GM19351 (cell line): ENCODE data around the gene ESR2.

Experiments used
- ATAC-seq: cut with Tn5 transposase; IDR thresholded peaks from one replicate; pipeline ENCODE4 v1.9.1; 2021; ENCODE audit warnings: mild to moderate bottlenecking, moderate library complexity; ENCODE audit not compliant: unreplicated experiment

ESR2 gene

DNA sequence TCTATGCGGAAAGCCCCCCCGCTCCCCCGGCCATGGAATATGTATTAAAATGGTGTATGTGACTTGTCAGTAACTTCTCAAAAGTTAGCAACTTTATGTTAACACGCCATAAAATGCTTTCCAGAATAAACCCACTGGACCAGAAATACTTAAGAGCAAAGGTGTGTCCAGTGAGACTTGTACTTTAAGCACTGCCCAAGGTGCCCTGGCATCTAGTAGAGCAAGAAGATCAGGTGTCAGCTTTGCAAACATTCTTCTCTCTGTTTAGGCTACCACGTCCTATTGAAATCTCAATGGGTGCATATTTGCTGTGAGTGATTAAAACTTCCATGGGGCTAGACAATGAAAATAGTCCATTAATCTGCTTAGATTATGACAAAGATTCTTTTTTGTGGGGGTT, 201.2 kb downstream of the ESR2 start:
- ATAC-seq = no peak

DNA sequence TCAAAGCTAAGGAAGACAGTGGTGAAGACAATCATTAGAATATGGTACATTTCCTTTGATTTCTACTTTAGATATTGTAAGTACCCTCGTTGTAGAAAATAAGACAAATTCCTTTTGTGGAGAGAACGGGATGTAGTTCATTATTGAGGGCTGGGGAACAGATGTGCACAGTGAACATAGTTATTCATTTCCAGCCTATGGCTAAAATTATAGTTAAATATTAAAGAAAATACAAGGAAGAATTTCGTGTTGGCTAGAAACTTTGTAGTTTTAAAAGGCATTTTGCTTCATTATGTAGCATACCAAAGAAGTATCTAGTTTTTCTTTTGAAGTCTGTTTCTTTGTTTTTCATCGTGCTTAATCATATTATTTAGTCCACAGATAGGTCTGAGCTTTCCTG, 201.8 kb downstream of the ESR2 start:
- ATAC-seq = no peak

DNA sequence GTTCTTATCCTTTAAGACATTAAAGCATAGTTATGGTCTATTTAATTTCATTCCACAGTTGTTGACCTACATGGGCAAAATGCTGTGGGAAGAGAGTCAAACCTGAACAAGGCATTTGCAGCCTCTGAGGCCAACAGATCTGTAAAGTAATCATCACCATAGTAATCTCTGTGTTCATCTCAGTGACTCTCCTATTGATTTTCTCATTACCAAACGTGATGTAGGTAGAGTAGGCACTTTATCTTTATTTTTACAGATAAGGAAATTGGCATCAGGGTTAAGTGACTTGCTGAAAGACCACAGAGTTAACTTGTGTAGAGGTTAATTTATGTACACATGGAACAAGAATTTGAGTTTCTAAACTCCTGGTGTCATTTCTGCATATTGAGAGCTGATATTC, 203.0 kb downstream of the ESR2 start:
- no peak for ATAC-seq

DNA sequence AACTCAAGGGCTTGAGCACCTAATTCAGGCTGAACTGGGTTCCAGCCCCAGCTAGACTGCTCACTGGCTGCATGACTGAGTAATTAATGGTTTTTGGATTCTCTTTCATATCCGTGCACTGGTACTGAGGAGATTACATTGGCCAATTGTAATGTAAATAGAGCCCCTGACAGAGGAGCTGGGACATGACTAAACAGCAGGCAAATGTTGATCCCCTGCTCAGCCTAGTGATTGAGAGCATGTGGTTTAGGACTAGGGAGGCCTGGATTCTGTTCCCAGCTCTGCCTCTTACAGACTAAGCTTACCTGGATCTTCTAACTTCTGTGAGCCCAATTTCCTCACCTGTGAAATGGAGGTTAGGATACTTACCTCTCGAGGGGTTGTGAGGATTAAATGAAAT, 204.3 kb downstream of the ESR2 start:
- no peak for ATAC-seq

DNA sequence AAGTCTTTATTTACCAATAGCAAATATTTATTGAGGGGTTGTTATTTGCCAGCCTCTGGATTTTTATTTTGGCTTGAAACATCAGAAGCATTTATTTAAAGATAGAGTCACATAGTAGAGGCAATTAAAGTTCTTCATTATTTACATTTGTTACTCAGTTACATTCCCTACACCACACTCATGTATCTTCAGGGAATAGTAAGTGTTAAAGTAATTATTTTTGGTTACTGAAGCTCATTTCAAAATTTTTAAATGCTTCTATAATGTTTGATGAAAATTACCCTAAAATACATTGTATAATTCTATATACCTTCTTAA, 205.6 kb downstream of the ESR2 start:
- ATAC-seq = no peak

DNA sequence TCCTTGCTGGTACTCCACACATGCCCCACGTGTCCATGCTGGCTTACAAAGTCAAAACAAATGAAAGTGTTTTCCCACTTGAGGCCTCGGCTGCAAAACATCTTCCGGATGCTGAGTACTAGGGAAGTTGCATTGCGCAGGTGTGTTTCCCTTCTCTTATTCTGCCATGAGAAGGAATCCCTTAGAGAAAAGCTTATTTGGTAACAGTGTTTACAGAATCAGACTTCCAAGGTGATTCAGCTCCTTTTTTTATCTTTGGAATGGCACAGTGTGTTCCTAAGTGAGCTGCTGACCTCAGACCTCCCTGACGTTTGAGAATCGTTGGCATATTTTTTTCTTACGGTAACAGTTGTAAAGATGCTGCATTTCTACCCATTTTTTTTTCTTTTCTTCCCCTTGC, 211.3 kb downstream of the ESR2 start:
- no peak for ATAC-seq

DNA sequence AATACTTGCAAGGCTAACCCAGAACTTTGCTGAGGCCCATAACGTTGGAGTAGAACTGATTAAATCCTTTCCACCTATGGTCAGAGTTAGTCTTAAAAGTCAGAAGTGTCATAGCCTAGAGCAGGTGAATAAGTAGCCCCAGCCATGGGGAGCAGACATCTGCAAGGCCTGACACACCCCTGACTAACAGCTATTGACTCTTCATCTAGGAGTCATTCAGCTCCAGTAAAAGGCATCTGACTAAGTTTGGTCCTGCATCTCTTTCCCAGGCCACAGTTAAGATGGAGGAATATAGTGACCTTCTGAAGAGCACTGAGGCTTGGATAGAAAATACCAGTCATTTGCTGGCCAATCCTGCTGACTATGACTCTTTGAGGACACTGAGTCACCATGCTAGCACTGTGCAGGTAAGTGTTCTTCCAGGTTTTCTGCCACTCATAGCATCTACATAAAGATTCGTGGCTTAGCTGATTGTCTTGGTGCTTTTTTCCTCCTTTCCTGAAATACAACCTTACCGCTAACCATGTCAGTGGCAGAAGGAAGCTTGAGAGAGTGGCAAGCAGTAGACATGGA, 212.9 kb downstream of the ESR2 start:
- ATAC-seq = no peak

DNA sequence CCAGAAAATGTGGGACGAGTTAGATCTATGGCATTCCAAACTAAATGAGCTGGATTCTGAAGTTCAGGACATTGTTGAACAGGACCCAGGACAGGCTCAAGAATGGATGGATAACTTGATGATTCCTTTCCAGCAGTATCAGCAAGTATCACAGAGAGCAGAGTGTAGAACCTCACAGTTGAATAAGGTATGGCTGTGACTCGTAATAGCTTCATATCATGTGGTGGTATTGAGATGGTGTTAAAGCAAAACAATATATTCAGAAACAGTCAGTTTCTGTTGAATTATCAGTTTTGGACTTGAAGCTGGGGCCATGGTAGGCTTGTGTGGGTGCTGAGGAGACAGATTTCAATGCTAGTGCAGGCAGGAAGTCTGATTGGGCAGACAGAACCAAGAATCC, 213.7 kb downstream of the ESR2 start:
- ATAC-seq = no peak

DNA sequence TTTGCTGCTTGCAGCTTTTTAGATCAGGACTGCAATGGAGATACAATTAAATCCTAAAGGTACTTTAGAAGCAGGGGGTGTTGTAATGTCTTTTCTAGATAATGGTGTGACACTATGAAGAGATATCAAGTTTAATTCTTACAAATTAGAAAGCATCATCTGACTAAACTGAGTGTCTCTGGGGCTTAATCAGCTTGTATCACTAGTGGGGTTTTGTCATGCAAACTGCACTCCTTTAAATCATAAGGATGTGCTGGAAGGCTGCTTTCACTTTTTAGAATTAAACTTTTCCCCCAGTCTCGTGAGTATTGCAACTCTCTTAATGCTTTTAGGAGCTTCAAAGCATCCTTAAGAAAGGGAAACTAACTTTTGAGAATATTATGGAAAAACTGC, 218.6 kb downstream of the ESR2 start:
- ATAC-seq = no peak

DNA sequence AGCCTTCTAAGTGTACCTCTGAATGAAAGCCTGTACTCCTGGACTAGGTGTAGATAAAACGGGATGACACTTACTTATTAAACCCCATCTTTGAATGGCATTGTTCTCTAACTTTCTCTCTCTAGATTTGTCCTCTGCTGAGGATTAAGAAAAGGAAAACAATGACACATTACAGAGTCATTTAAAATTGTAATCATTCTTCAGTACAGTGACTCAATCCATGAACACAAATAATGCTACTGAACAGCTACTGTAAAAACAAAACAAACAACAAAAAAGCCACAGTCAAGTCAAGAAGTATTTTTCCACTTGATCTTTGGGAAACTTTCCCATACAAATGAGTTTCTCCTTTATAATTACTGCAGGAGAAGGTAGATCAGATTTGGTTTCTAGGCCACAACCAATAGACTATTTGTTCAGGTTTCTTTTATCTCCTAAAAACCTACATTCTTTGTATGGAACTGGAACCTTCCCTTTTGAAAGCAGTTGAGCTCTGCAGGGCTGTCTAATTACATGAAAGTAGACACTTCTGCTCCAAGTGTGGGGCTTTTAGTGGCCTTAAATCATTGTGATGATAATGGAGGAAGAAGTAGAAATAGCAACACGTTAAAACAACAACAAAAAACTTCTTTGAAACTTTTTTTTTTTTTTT, 219.1 kb downstream of the ESR2 start:
- no peak for ATAC-seq

DNA sequence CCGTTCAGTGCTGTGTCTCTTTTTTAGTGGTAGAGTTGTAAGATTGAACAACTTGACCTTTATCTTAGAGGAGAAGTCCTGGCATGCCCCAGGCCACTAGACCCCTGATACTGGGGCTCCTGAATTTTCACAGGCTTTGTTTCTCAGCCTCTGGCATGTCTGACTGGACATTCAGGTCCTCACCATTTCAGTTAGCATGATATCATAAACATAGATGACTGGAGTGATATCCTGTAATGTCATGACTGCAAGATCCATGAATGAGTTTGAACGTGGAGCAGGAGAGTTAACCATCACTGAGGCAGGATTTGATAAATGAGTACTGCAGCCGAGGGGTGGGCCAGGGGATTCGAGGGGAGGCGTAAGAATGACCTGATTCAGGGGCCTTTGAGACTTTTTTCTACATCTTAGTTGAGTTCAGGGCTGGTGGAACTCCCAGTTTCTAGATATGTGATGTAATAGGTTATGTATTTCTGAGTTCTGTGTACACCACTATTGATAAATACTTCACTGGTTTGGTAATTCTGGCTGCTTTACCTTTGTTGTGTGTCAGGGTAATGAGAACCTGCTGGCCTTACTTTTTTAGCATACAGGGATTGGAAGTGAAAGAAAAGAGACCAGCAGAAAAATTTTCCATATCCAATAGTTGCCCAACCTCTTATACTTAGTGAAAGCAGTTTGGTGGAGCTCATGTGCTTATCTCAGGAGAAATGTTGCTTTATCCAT, 224.4 kb downstream of the ESR2 start:
- no peak for ATAC-seq

DNA sequence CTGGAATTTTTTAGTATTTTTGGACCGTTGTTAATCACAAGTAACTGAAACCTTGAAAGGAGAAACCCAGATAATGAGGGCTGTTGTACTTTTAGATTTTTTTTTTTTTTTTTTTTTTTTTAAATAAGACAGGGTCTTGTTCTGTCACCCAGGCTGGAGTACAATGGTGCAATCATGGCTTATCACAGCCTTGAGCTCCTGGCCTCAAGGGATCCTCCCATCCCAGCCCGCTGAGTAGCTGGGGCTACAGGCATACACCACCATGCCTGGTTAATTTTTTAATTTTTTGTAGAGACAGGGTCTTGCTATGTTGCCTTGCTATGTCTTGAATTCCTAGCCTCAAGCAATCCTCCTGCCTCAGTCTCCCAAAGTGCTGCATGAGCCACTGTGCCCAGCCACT, 229.7 kb downstream of the ESR2 start:
- ATAC-seq = no peak

DNA sequence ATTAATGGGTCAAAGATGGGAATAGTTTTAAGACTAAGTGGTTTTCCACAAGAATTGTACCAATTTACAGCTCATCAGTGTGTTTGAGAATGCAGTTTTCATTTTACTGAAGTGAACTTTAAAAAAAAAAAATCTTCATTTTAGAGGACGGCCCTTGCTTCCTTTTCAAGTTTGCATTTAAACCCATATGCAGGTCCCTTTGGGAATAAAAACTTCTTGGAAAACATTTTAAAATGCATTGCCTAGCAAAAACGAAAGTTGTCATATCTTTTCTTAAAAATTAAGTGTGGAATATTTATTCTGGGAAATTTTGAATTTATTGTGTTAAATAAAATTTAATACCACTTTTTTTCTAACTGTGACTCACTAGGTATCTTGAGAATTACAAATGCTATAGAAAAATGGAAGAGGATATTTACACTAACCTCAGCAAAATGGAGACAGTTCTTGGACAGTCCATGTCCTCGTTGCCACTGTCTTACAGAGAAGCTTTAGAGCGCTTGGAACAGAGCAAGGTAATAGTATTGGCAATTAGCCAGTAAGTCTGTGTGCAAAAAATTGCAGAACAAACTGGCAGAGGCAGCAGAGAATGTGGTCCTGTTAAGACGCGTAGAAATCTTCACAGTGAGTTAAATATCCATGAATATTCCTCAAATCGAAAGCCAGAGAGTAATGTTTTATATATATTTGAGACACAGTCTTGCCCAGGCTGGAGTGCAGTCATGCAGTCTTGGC, 231.6 kb downstream of the ESR2 start:
- no peak for ATAC-seq

DNA sequence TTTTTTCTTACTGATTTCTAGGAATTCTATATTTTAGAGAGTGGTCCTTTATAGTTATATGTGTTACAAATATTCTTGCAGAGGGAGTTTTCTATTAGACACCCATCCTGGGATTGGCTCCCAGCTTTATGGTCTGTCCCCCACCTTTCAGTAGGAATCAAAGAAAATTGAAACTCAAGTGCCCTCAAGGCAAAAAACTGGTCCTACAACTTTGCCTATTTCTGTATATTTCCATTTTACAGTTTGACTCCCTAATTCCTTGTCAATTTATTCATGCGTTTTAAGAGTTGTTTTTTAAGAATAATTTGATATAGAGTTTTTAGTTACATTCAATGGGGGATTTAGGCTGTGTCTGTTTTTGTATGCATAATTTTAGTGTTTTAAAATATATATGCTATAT, 232.5 kb downstream of the ESR2 start:
- ATAC-seq = no peak

DNA sequence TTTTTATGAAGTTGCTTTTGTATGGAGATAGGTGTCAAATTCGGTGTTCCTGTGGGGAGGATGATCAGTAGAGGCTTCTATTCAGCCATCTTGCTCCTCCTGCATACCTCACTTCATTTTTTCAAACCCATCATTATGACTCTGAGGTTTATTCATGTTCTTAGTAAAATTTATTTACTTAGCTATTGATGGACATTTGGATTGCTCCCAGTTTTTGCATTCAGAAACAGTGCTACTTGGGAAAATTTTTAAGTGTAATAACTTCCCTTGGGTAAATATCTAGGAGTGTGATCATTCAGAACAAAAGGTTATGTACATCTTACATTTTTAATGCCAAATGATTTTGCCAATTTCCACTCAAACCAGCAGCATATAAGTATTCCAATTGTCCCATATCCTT, 233.1 kb downstream of the ESR2 start:
- no peak for ATAC-seq

DNA sequence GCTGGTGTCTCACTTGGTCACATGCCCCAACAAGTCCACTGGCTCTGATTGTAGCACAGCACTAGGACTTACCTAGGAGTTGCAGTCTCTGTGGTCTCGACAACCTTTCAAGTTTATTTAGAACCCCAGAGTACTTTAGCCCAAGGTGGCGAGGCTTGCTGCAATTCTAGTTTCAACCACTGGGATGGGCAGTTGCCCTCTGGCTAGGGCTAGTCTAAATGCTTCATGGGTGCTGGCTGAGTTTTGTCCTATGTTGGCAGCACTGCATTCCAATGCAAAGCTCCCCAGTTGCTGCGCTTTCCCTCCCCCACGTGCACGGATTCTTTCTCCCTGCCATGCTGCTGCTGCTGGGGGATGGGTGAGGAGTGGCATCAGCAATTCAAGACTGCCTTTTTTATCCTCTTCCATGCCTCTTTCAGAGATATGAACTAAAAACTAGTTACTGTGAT, 233.5 kb downstream of the ESR2 start:
- no peak for ATAC-seq

DNA sequence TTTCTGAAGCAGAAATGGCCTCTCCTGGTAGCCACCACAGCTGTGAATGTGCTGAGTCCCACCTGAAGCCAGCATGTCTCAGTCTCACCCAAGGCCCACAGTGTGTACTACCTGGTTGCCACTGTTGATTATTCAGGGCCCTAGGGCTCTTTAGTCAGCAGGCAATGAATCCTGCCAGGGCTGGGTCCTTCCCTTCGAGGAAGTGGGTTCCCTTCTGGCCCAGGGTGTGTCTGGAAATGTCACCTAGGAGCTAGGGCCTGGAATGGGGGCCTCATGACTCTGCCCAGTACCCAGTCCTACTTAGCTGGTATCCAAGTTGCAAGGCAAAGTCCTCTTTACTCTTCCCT, 234.0 kb downstream of the ESR2 start:
- ATAC-seq = no peak

DNA sequence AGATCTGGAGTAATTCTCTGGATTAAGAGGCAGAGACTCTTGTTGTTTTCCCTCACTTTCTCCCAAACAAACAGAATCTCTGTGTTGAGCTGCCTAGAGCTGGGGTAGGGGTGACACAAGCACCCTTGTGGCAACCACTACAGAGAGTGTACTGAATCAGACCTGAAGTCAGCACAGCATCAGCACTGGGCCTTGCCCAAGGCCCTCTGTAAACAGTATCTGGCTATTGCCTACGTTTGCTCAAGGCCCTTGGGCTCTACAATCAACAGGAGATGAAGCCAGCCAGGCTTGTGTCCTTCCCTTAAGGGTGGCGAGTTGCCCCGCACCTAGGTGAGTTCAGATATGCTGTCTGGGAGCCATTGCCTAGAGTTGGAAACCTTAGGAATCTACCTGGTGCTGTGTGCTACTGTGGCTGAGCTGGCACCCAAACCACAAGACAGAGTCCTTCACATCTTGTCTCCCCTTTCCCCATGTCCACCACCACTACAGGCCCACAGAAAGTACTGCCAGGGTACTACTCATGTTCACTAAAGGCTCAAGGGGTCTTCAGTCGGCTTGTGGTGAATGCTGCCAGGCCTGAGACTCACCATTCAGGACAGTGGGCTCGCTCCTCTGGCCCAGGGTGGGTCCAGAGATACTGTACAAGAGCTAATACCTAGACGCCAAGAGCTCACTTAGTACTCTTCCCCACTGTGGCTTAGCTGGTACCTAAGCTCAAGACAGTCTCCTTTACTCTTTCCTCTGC, 234.5 kb downstream of the ESR2 start:
- ATAC-seq = no peak

DNA sequence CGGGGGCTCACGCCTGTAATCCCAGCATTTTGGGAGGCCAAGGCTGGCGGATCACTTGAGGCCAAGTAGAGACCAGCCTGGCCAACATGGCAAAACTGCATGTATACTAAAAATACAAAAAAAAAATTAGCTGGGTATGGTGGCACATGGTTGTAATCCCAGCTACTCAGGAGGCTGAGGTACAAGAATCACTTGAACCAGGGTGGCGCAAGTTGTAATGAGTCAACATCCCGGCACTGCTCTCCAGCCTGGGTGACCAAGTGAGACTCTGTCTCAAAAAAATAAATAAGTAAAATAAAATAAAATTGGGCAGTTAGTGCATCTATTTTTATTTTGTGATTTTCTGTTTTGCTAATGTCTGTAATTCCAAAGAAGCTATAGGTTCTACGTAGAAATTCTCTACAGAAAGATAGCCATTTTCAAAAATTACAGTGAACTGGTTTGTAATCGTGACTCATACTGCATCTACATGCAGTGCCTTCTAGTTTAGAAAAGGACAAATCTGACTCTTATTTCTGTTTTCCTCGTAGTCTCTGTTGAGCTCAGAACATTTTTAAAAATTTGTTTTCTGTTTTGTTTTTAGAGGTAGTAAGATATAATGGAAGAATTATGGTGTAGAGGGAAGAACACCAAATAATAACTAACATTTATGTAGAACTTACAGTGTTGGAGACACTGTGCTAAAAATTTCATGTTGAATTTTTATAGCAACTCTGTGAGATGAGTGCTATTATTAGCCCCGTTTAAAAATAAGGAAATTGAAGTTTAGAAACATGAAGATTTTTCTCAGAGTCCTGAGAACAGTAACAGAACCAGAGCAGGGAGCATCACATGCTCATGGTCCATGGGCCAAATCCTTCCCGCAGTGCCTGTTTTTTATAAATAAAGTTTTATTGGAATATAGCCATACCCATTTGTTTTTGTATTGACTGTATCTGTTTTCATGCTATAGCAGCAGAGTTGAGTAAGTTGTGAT, 240.2 kb downstream of the ESR2 start:
- no peak for ATAC-seq
